Lung (tissue), 12 donors: ENCODE data around the gene ARHGEF4. TPM values are rescaled to one million over a fixed set of nuclear protein-coding genes. Genes with fewer than 3 reads are reported as not detected.

Experiments used
- ATAC-seq: fragments of 200-7000 bp; cut with Tn5 transposase; one replicate; pipeline ENCODE4 v1.9.1; 2020; ENCODE audit warnings: moderate number of reproducible peaks; ENCODE audit not compliant: insufficient read depth, low FRiP score
- DNase-seq, 3 donors: peaks; one replicate each; pipeline ENCODE4 v3.0.0-alpha.2; 2013 to 2017
- H3K27ac ChIP-seq, 2 donors: one replicate each; pipeline ENCODE4 v1.5.1; 2013; ENCODE audit warnings: mild to moderate bottlenecking in 2 of 2, moderate library complexity in 2 of 2, control low read depth in 1 of 2, inconsistent platforms in 1 of 2, low read depth in 1 of 2, low read length in 1 of 2
- H3K27me3 ChIP-seq, 3 donors: one replicate each; pipeline ENCODE4 v1.5.1; 2013; ENCODE audit warnings: low read length in 2 of 3; ENCODE audit not compliant: control insufficient read depth in 3 of 3, insufficient read depth in 3 of 3
- H3K36me3 ChIP-seq, 4 donors: one replicate each; pipeline ENCODE4 v1.5.1; 2013; ENCODE audit warnings: low read length in 4 of 4, mild to moderate bottlenecking in 1 of 4, moderate library complexity in 1 of 4; ENCODE audit not compliant: control insufficient read depth in 4 of 4, insufficient read depth in 4 of 4
- H3K4me1 ChIP-seq, 5 donors: one replicate each; pipeline ENCODE4 v1.5.1; 2013; ENCODE audit warnings: low read length in 5 of 5, mild to moderate bottlenecking in 2 of 5, moderate library complexity in 1 of 5; ENCODE audit not compliant: control insufficient read depth in 5 of 5, insufficient read depth in 5 of 5
- H3K4me3 ChIP-seq: one replicate; pipeline ENCODE4 v1.5.1; 2013; ENCODE audit warnings: mild to moderate bottlenecking, control low read depth, moderate library complexity
- H3K9ac ChIP-seq, 2 donors: one replicate each; pipeline ENCODE4 v1.5.1; 2013; ENCODE audit warnings: low read length in 2 of 2, control low read depth in 1 of 2; ENCODE audit not compliant: insufficient read depth in 1 of 2
- H3K9me3 ChIP-seq, 4 donors: one replicate each; pipeline ENCODE4 v1.5.1; 2013; ENCODE audit warnings: low read length in 3 of 4, mild to moderate bottlenecking in 1 of 4, moderate library complexity in 1 of 4; ENCODE audit not compliant: control insufficient read depth in 4 of 4, insufficient read depth in 3 of 4
- CTCF ChIP-seq: IDR thresholded peaks from 2 replicates; pipeline ENCODE4 v1.5.1; 2012; ENCODE audit warnings: mild to moderate bottlenecking; ENCODE audit errors: control extremely low read depth, extremely low read depth
- WGBS, 2 donors: extraction: QIAGEN DNeasy Blood & Tissue Kit; methylation state at CpG; one replicate each; pipeline ENCODE4 v1.1.7; 2013; 5-methylcytosine and 5-hydroxymethylcytosine counted together
- polyA plus RNA-seq, 2 donors: library from polyadenylated mRNA; stranded (reverse); fragments of 200-250 nt; gene quantifications; one replicate each; pipeline ENCODE4 v1.2.1, GENCODE V29; 2013
- total RNA-seq, 2 donors: library from RNA; depleted of rRNA in 1 of 2; stranded (reverse); fragments of >200 nt in 1 of 2; gene quantifications; one replicate each; pipeline ENCODE4 v1.2.1, GENCODE V29; 2014 to 2021
- donor health status: control.
- donor health status: control.
- donor health status: Bipolar disorder and iron deficiency.
- donor health status: healthy.
- donor health status: DM: yes; HTN: yes; CAD: no.

The ARHGEF4 gene
- total and polyA plus RNA-seq, 4 donors = 1.8 to 15.9 (median 6.9) TPM

DNA sequence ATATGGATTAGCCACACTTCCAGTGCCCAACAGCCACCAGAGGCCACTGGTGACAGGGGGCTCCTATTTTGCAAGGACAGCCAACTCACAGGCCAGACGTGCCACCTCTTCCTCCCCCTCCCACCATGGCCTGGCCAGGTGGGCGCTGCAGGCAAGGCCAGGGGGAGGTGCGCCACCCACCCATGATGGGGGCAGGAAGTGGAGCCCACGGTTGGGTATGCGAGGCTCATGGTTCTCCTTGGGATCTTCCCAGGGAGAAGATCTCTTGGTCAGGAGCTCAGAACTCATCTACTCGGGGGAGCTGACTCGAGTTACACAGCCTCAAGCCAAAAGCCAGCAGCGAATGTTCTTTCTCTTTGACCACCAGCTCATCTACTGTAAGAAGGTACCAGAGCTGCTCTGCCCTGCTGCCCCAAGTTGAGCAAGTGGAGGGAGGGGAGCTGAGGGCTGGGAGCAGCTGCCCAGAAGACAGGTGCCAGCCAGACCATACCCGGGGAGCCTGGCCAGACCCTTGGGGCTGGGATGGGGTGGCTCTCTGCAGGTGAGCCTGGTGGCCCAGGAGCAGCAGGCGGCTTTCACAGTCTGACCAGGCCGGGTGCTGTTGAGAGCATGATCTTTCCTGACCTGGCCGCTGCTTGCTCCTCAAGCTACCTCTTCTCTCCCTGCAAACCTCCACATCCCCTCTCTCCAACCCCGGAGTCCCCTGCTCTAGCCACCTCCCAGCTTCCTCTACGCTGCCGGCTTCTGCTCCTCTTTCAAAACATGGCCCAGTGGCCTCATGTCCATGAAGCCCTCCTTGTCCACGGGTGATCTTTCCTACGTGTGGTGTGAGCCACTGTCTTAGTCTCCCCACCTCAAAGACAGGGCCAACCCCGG, 206.7 kb downstream of the ARHGEF4 start:
- no peak overlapping the region for H3K9ac ChIP-seq
- peaks cover 0 to 9% (median 5%) of the 10 kb centered on the region in 5 donors for H3K4me1 ChIP-seq
- H3K27ac ChIP-seq = no peak overlapping the region
- no peak overlapping the region for H3K4me3 ChIP-seq
- peaks cover 0 to 20% (median 2%) of the 10 kb centered on the region in 4 donors for H3K36me3 ChIP-seq
- DNase-seq (no peak), ATAC-seq (no peak)
- 89 to 91% methylated on average over 18 of the region's 18 CpGs for WGBS, 2 donors
- H3K9me3 ChIP-seq = peaks cover 0 to 2% (median 0%) of the 10 kb centered on the region in 4 donors
- H3K27me3 ChIP-seq = peaks cover 0 to 27% (median 12%) of the 10 kb centered on the region in 3 donors
- TF ChIP-seq CTCF = no peak

DNA sequence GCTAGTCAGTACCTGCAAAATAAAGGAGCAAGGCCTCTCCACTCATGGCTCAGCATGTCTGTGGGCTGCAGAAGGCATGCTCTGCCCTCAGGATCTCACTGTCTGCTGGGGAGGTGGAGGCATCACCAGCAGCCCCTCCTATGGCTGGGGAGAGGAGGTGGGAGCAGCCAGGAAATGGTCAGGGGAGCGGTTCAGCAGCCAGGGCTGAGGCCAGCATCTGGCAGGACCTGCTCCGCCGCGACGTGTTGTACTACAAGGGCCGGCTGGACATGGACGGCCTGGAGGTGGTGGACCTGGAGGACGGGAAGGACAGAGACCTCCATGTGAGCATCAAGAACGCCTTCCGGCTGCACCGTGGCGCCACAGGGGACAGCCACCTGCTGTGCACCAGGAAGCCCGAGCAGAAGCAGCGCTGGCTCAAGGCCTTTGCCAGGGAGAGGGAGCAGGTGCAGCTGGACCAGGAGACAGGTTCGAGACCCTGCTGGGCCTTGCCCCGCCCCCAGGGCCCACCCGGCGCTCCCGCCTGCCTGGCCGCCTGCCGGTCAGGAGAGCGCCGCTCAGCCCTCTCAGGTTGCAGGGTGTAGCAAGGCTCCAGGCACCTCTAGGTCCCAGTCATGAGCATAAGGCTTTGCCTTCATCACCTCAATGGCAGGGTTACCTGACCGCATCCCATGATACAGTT, 207.5 kb downstream of the ARHGEF4 start:
- Histone ChIP-seq H3K36me3 (peaks cover 0 to 27% (median 6%) of the 10 kb centered on the region in 4 donors), H3K9me3 (peaks cover 0 to 2% (median 0%) of the 10 kb centered on the region in 4 donors), H3K27ac (no peak overlapping the region), H3K27me3 (peaks cover 0 to 21% (median 10%) of the 10 kb centered on the region in 3 donors), H3K4me3 (no peak overlapping the region), H3K4me1 (peaks cover 0 to 9% (median 5%) of the 10 kb centered on the region in 5 donors), H3K9ac (no peak overlapping the region)
- DNase-seq (no peak), ATAC-seq (no peak)
- TF ChIP-seq CTCF = no peak
- WGBS, 2 donors = 90 to 93% methylated on average over 24 of the region's 24 CpGs

DNA sequence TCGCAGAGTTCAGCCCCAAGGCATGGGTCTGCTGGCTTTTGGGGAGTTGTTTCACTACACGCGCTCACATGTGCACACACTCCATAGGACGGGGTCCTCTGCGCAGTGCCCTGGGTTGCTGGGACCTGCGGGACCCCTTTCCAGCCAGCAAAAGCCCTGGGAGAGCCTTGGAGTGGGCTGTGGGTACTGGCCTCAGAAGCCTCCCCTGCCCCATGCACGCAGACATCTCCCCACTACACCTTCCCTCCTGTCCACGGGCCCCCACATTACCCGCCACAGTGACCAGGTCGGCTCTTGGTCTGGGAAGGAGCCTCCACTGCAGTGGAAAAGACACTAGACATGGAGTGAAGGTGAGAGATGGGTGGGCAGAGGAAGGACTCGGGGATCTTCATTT, 208.0 kb downstream of the ARHGEF4 start:
- ATAC-seq (no peak), DNase-seq (no peak)
- Histone ChIP-seq H3K27me3 (peaks cover 0 to 16% (median 7%) of the 10 kb centered on the region in 3 donors), H3K4me1 (peaks cover 0 to 8% (median 5%) of the 10 kb centered on the region in 5 donors), H3K4me3 (no peak overlapping the region), H3K9ac (no peak overlapping the region), H3K9me3 (no peaks in the 10 kb centered on the region), H3K36me3 (peaks cover under 1 to 30% (median 6%) of the 10 kb centered on the region in 4 donors), H3K27ac (no peak overlapping the region)
- WGBS, 2 donors = 94 to 97% methylated on average over 11 of the region's 11 CpGs
- TF ChIP-seq CTCF = no peak
